GM12874 (cell line): ENCODE results near the gene SEL1L3.

ENCODE experiments used
- CTCF ChIP-seq: IDR thresholded peaks from 2 replicates; pipeline ENCODE4 v1.5.1; 2011; ENCODE audit warnings: low read depth, mild to moderate bottlenecking, control low read depth, low read length, moderate library complexity; ENCODE audit not compliant: insufficient read depth

SEL1L3 gene

GRCh38 chr4:25878676-25879075, 15.9 kb upstream of the SEL1L3 start:
- no peak for TF ChIP-seq CTCF

- no peak for TF ChIP-seq CTCF
Observed at GRCh38 chr4:25875281-25875745, 12.5 kb upstream of the SEL1L3 start.

DNA sequence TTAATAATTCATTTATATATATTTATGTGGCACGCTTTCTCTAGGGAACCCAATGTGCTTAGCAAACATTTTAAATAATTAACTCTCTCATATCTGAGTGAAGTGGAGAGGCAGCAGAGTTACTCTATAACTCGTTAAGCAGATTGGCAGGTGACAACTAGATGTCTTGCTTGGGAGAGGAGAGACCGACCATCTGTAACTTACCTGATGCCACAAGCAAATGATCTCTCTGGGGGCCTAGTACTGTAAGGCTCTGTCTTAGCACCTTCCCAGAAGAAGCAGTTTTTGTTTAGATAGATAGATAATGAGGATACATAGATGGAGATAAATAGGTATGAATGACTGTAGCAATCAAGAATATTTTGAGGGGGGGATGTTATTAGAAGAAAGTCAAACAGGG, 11.9 kb upstream of the SEL1L3 start:
- TF ChIP-seq CTCF: no peak

- no peak for TF ChIP-seq CTCF
Observed at GRCh38 chr4:25873632-25874129, 10.9 kb upstream of the SEL1L3 start.

GRCh38 chr4:25872851-25873631, 10.3 kb upstream of the SEL1L3 start:
- TF ChIP-seq CTCF: no peak

GRCh38 chr4:25870081-25870480, 7.3 kb upstream of the SEL1L3 start:
- TF ChIP-seq CTCF: no peak

DNA sequence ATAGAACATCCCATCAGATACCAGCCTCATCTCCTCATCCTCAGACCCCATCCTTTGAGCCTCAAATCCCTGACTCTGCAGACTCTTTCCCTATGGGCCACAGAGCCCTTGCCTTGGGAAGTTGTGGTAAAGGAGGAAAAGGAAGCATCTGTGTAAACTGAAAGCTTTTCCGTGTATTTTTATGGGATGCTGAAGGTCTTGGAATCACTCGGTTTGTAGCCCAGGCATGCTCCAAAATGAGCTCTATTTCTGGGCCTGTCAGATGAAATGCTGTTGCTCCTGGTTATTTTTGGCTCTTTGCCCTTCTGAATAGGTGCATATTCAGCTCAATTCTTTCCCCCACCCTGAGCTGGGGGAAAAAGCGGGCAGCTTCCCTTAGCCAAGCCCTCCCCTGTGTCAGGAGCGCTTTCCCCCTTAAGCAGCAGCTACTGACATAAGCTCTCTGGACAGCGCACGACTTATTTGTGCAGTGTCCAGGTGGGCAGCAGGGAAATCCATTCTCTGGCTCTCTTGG, 5.0 kb upstream of the SEL1L3 start:
- no peak for TF ChIP-seq CTCF
